ENCODE data around the gene XRN2. TPM values are rescaled to one million over a fixed set of nuclear protein-coding genes. Genes with fewer than 3 reads are reported as not detected.

XRN2 gene
- total RNA-seq, 3 donors from 2014 or later (not counting 1 experiment from before 2014, with no cell fraction given), result 52.9 to 61.8 (median 57.4) TPM

DNA sequence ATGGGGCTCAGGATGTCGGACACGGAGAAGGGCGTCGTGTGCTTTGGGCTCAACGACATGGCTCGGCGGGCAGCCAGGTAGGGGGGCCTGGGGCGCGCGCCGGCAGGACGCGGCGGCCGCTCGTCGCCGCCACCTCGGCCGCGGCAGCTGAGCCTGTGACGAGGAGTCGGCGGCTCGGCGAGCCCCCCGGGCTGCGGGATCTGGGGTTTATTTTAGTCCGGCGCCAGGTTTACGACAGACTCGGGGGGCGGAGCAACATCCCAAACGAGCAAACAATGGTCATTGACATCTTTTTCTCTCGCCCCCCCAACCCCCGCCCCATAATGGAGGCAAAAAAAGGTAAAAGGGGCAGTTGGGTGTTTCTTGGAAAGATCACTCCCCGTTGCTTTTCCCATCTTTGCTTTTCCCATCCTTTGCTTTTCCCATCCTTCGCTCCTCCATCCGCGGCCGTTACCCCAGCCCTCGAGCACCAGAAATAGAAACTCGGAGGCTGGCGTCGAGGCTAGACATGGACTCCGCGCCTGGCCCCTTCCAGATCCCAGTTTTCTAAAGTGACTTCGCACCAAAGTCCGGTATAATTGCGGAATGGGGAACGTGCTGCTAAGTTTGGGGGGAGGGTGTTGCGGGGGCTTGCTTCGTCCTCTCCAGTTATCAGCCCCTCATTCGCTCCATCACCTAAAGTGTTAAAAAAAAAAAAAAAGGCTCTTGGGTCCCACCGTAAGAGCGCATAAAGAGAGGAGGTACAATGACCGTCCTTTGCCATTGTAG is 94.4 kb downstream of the XRN2 start, which contains the start of gene NKX2-4:
Gene NKX2-4, minus strand, starts transcription at position 186 of the 768 bp plus-strand sequence. Its CDS starts 127 bp downstream, at position 59.
- H3K27me3 Mint-ChIP-seq (ENCODE audit: low read depth in 2 of 2), result peaks cover 61 to 70% of the 10 kb centered on the region in 2 donors
- intact Hi-C loops (cut with micrococcal nuclease), result no loop called here
- H3K4me3 Mint-ChIP-seq, result peak within 1 kb of the TSS; percentile 83
- peaks cover 12% of the 10 kb centered on the region for H3K4me1 ChIP-seq (ENCODE audit: control insufficient read depth, insufficient read depth, low read length)
- H3K27ac Mint-ChIP-seq, result no peak within 1 kb of the TSS
- no peak within 1 kb of the TSS for H3K4me3 ChIP-seq (ENCODE audit: low read length)
- ATAC-seq (no peak), DNase-seq (no peak)
- peaks cover 19 to 22% of the 10 kb centered on the region in 2 donors for H3K4me1 Mint-ChIP-seq
- H3K36me3 ChIP-seq (ENCODE audit: control insufficient read depth, insufficient read depth, low read length), result no peaks in the 10 kb centered on the region
- 12% methylated on average over 54 of the region's 57 CpGs for WGBS (ENCODE audit: insufficient coverage)
- no peak within 1 kb of the TSS for H3K27ac ChIP-seq (ENCODE audit: low read length)
- H3K27me3 ChIP-seq (ENCODE audit: control insufficient read depth, insufficient read depth, low read length), result peaks cover 74% of the 10 kb centered on the region
- H3K9me3 ChIP-seq (ENCODE audit: control insufficient read depth, insufficient read depth, low read length), result peaks cover 4% of the 10 kb centered on the region
- no peaks in the 10 kb centered on the region for H3K9me3 Mint-ChIP-seq
- peaks cover 6% of the 10 kb centered on the region for H3K36me3 Mint-ChIP-seq
- TF ChIP-seq, protein P1, sequence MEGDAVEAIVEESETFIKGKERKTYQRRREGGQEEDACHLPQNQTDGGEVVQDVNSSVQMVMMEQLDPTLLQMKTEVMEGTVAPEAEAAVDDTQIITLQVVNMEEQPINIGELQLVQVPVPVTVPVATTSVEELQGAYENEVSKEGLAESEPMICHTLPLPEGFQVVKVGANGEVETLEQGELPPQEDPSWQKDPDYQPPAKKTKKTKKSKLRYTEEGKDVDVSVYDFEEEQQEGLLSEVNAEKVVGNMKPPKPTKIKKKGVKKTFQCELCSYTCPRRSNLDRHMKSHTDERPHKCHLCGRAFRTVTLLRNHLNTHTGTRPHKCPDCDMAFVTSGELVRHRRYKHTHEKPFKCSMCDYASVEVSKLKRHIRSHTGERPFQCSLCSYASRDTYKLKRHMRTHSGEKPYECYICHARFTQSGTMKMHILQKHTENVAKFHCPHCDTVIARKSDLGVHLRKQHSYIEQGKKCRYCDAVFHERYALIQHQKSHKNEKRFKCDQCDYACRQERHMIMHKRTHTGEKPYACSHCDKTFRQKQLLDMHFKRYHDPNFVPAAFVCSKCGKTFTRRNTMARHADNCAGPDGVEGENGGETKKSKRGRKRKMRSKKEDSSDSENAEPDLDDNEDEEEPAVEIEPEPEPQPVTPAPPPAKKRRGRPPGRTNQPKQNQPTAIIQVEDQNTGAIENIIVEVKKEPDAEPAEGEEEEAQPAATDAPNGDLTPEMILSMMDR (IDR thresholded peaks at IDR 0.05), result no peak

DNA sequence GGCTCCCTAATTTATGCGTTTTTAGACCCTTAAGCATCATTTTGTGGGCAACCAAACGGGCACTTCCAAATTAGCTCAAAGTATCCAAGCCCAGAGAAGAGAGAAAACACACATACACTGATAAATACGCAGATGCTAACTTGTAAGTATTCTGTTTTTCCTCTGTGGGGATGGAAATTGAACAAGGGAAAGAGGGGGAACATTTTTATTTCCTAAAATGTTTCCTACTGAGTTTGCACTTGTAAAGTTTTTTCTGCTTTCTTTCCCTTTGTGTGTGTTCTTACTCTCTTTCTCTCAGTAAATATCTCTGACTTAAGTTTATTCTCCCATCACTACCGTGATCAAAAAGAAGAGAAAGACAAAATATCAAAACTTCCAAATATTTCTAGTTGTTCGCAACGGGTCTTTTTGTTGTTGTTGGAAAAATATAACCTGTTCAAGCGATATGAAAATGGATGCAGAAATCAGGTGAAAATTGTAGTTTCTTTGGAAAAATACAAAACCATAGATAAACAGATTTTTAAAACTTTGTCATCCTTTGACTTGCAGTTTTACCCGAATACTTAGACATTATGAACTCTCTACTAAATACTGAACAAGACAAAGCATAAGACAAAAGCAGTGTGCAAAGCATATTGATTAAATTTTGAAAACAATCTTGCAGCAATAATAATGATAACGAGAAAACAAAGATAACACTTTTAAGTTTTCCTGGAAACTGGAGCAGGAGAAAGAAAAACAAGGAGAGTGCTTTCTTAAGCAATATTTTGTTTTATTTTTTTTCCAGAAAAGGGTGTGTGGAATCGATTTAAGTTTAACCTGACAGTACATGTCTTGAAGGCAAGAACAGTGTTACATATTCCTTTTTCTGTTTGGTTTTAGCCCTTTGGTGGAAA is 95.2 kb downstream of the XRN2 start:
- Mint-ChIP-seq H3K9me3 (no peaks in the 10 kb centered on the region), H3K27me3 (ENCODE audit: low read depth in 2 of 2) (peaks cover 58 to 70% of the 10 kb centered on the region in 2 donors), H3K27ac (no peak overlapping the region), H3K36me3 (peaks cover 2% of the 10 kb centered on the region), H3K4me3 (peak overlapping the region; percentile 83), H3K4me1 (peaks cover 13 to 14% of the 10 kb centered on the region in 2 donors)
- Histone ChIP-seq H3K9me3 (ENCODE audit: control insufficient read depth, insufficient read depth, low read length) (peaks cover 4% of the 10 kb centered on the region), H3K4me1 (ENCODE audit: control insufficient read depth, insufficient read depth, low read length) (peaks cover 12% of the 10 kb centered on the region), H3K4me3 (ENCODE audit: low read length) (no peak overlapping the region), H3K27ac (ENCODE audit: low read length) (no peak overlapping the region), H3K36me3 (ENCODE audit: control insufficient read depth, insufficient read depth, low read length) (no peaks in the 10 kb centered on the region), H3K27me3 (ENCODE audit: control insufficient read depth, insufficient read depth, low read length) (peaks cover 70% of the 10 kb centered on the region)
- intact Hi-C loops (cut with micrococcal nuclease), result no loop called here
- DNase-seq (peak in 1 of 2 donors; percentile 16), ATAC-seq (no peak)
- TF ChIP-seq, protein P1 (IDR thresholded peaks at IDR 0.05), result no peak
- WGBS (ENCODE audit: insufficient coverage), result 24% methylated on average over 4 of the region's 10 CpGs

DNA sequence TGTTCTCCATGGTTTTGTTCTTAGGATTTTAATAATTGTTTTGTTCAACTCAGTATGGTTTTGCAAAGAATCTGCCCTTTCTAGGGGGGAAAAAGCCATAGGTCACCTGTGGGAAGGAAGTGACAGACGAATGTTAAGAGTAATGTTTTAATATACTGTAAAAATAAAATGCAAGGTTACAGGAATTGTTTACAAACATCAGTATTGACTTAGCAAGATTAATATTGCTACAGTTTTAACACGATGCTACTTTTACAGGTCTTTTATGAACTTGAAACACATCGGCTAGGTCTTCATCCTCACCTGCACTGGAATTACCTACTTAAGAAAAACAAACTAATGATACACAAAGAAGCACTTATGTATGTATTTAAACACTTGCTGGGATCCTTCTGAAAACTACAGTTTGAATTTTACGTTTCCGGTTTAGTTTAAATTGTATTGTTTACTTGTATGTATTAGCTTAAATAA is 95.9 kb downstream of the XRN2 start:
- H3K27ac ChIP-seq (ENCODE audit: low read length), result no peak overlapping the region
- ATAC-seq, result no peak
- TF ChIP-seq, protein P1 (IDR thresholded peaks at IDR 0.05), result no peak
- no peaks in the 10 kb centered on the region for H3K36me3 Mint-ChIP-seq
- H3K9me3 Mint-ChIP-seq, result no peaks in the 10 kb centered on the region
- H3K27me3 ChIP-seq (ENCODE audit: control insufficient read depth, insufficient read depth, low read length), result peaks cover 67% of the 10 kb centered on the region
- H3K27me3 Mint-ChIP-seq (ENCODE audit: low read depth in 2 of 2), result peaks cover 60 to 73% of the 10 kb centered on the region in 2 donors
- no peak overlapping the region for H3K4me3 Mint-ChIP-seq
- H3K4me1 ChIP-seq (ENCODE audit: control insufficient read depth, insufficient read depth, low read length), result peaks cover 12% of the 10 kb centered on the region
- WGBS (ENCODE audit: insufficient coverage), result 29% methylated on average over 3 of the region's 5 CpGs
- H3K4me1 Mint-ChIP-seq, result peaks cover 11% of the 10 kb centered on the region in 2 donors
- DNase-seq, result peak in 1 of 2 donors; percentile 17
- intact Hi-C loops (cut with micrococcal nuclease), result no loop called here
- H3K27ac Mint-ChIP-seq, result no peak overlapping the region
- H3K4me3 ChIP-seq (ENCODE audit: low read length), result no peak overlapping the region
- H3K9me3 ChIP-seq (ENCODE audit: control insufficient read depth, insufficient read depth, low read length), result peaks cover 4% of the 10 kb centered on the region
- H3K36me3 ChIP-seq (ENCODE audit: control insufficient read depth, insufficient read depth, low read length), result no peaks in the 10 kb centered on the region

Measured in natural killer cell (primary cell).